Testis (tissue), 2 donors: ENCODE data around the gene LRMDA.

Source experiments
- CTCF ChIP-seq, 3 experiments: fragments of 450-650 bp in 2 of 3; fragments of 200-600 bp in 1 of 3; sonication (generic) in 1 of 3; IDR thresholded peaks; one replicate each; pipeline ENCODE4 v1.5.1; 2016 to 2019; ENCODE audit warnings: antibody characterized with exemption in 3 of 3, mild to moderate bottlenecking in 2 of 3, moderate library complexity in 1 of 3
- POLR2A ChIP-seq: fragments of 450-650 bp; IDR thresholded peaks from one replicate; pipeline ENCODE4 v1.6.1; 2017; ENCODE audit warnings: antibody characterized with exemption, mild to moderate bottlenecking, moderate library complexity

GRCh38 chr10:75782463-75783248 is 351.2 kb downstream of the LRMDA start:
- TF ChIP-seq CTCF (IDR thresholded peaks at IDR 0.05), result no peak
- no peak for TF ChIP-seq POLR2A
